Measurements from ENCODE around the gene OR5B21.

Gene OR5B21

DNA sequence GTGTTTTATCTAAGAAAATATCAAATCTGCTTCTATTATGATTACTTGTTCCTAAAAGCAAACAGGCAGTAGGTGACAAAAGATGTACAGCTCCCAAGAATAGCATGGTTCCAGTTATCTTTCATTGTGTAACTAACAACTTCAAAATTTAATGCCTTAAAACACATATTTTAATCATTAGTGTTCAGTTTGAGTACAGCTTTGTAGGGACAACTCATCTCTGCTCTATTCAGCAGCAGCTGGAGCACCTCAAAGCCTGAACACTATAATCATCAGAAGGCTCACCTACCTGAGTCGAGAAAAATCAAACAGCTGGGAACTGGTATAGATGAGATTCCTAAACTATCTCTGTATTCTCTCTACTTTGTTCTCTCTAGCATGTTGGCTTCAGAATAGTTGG, 41.6 kb downstream of the OR5B21 start:
- no peak overlapping the region for H3K4me3 ChIP-seq (ENCODE audit: low read depth, low read length)
- no peak for DNase-seq (ENCODE audit: low read depth)
- TF ChIP-seq POLR2A (IDR thresholded peaks at IDR 0.05; ENCODE audit: extremely low read depth, insufficient read length) (no peak), MYC (IDR thresholded peaks at IDR 0.05; ENCODE audit: low read depth, low read length) (no peak)
- TF ChIP-seq, protein P1, sequence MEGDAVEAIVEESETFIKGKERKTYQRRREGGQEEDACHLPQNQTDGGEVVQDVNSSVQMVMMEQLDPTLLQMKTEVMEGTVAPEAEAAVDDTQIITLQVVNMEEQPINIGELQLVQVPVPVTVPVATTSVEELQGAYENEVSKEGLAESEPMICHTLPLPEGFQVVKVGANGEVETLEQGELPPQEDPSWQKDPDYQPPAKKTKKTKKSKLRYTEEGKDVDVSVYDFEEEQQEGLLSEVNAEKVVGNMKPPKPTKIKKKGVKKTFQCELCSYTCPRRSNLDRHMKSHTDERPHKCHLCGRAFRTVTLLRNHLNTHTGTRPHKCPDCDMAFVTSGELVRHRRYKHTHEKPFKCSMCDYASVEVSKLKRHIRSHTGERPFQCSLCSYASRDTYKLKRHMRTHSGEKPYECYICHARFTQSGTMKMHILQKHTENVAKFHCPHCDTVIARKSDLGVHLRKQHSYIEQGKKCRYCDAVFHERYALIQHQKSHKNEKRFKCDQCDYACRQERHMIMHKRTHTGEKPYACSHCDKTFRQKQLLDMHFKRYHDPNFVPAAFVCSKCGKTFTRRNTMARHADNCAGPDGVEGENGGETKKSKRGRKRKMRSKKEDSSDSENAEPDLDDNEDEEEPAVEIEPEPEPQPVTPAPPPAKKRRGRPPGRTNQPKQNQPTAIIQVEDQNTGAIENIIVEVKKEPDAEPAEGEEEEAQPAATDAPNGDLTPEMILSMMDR (IDR thresholded peaks at IDR 0.05; ENCODE audit: low read depth, low read length): no peak
- TF ChIP-seq, protein P2, sequence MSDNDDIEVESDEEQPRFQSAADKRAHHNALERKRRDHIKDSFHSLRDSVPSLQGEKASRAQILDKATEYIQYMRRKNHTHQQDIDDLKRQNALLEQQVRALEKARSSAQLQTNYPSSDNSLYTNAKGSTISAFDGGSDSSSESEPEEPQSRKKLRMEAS (IDR thresholded peaks at IDR 0.05; ENCODE audit: low read depth, low read length): no peak

DNA sequence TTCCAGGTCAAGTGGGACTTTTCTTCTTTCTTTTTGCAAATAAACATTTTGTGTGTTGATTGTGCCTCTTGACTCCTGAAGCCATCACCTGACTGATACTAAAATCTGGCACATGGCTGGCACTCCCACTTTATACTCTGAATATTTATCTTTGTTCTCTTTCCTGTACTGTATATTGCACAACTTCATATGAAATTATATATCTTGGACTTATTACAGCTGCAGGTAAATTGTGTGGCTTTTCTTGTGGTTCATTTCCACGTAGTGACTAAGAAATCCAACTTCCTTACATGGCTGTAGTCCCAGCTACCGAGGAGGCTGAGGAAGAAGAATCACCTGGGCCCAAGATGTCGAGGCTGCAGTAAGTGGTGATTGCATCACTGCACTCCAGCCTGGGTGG, 42.2 kb downstream of the OR5B21 start:
- DNase-seq (ENCODE audit: low read depth): no peak
- TF ChIP-seq, protein P1 (IDR thresholded peaks at IDR 0.05; ENCODE audit: low read depth, low read length): no peak
- TF ChIP-seq MYC (IDR thresholded peaks at IDR 0.05; ENCODE audit: low read depth, low read length) (no peak), POLR2A (IDR thresholded peaks at IDR 0.05; ENCODE audit: extremely low read depth, insufficient read length) (no peak)
- TF ChIP-seq, protein P2 (IDR thresholded peaks at IDR 0.05; ENCODE audit: low read depth, low read length): no peak
- no peak overlapping the region for H3K4me3 ChIP-seq (ENCODE audit: low read depth, low read length)

Data from NB4 (cell line).